GM23248 (cell line): ENCODE data around the gene ATXN7L1. TPM values are rescaled to one million over a fixed set of nuclear protein-coding genes. Genes with fewer than 3 reads are reported as not detected.

Experiments
- DNase-seq: peaks from one replicate; pipeline ENCODE4 v3.0.0-alpha.2; 2015
- H2AFZ ChIP-seq: fragments of 200-600 bp; sonication (generic); 2 replicates; pipeline ENCODE4 v1.6.1; 2016; ENCODE audit warnings: antibody characterized with exemption
- H3F3A ChIP-seq: fragments of 200-600 bp; sonication (generic); 2 replicates; pipeline ENCODE4 v1.6.1; 2016; ENCODE audit warnings: mild to moderate bottlenecking, antibody characterized with exemption, mixed run types; ENCODE audit not compliant: insufficient read depth
- H3K27ac ChIP-seq: fragments of 200-600 bp; sonication (generic); 2 replicates; pipeline ENCODE4 v1.5.1; 2016; ENCODE audit warnings: mild to moderate bottlenecking
- H3K27me3 ChIP-seq: fragments of 200-600 bp; sonication (generic); replicated peaks from 2 replicates; pipeline ENCODE4 v1.6.1; 2016; ENCODE audit warnings: mild to moderate bottlenecking; ENCODE audit not compliant: insufficient read depth
- H3K36me3 ChIP-seq: fragments of 200-600 bp; sonication (generic); 2 replicates; pipeline ENCODE4 v1.6.1; 2016; ENCODE audit warnings: low read depth, mild to moderate bottlenecking
- H3K4me1 ChIP-seq: fragments of 200-600 bp; sonication (generic); 2 replicates; pipeline ENCODE4 v1.6.1; 2016; ENCODE audit warnings: mild to moderate bottlenecking; ENCODE audit not compliant: insufficient read depth
- H3K4me2 ChIP-seq: fragments of 200-600 bp; sonication (generic); one replicate; pipeline ENCODE4 v1.6.1; 2016; ENCODE audit warnings: mild to moderate bottlenecking; ENCODE audit not compliant: unreplicated experiment
- H3K4me3 ChIP-seq: fragments of 200-600 bp; sonication (generic); 2 replicates; pipeline ENCODE4 v1.5.1; 2016; ENCODE audit warnings: mild to moderate bottlenecking
- H3K79me2 ChIP-seq: fragments of 200-600 bp; sonication (generic); 2 replicates; pipeline ENCODE4 v1.6.1; 2016; ENCODE audit warnings: mild to moderate bottlenecking; ENCODE audit not compliant: insufficient read depth
- H3K9ac ChIP-seq: fragments of 200-600 bp; sonication (generic); 2 replicates; pipeline ENCODE4 v1.6.1; 2016; ENCODE audit warnings: mild to moderate bottlenecking
- H3K9me2 ChIP-seq: fragments of 200-600 bp; sonication (generic); 2 replicates; pipeline ENCODE4 v1.6.1; 2016; ENCODE audit warnings: mixed run types, mild to moderate bottlenecking, moderate library complexity; ENCODE audit not compliant: insufficient read depth
- H3K9me3 ChIP-seq: fragments of 200-600 bp; sonication (generic); one replicate; pipeline ENCODE4 v1.6.1; 2017; ENCODE audit warnings: low read depth
- H4K20me1 ChIP-seq: fragments of 200-600 bp; sonication (generic); 2 replicates; pipeline ENCODE4 v1.6.0; 2016; ENCODE audit not compliant: insufficient read depth
- EZH2 ChIP-seq: fragments of 200-600 bp; sonication (generic); IDR thresholded peaks from 2 replicates; pipeline ENCODE4 v1.6.1; 2018; ENCODE audit warnings: antibody characterized with exemption, mild to moderate bottlenecking; ENCODE audit not compliant: insufficient read depth, poor library complexity, severe bottlenecking
- EZH2phosphoT487 ChIP-seq: fragments of 200-600 bp; sonication (generic); IDR thresholded peaks from 2 replicates; pipeline ENCODE4 v1.6.1; 2018; ENCODE audit warnings: antibody characterized with exemption, moderate library complexity, mild to moderate bottlenecking, low read depth; ENCODE audit not compliant: insufficient read depth
- WGBS, 2 experiments: methylation state at CpG; one replicate each; pipeline ENCODE4 v1.1.6; 2015 to 2017; ENCODE audit warnings: low lambda C conversion rate in 2 of 2, low coverage in 1 of 2; ENCODE audit errors: missing lambda C conversion rate in 2 of 2; 5-methylcytosine and 5-hydroxymethylcytosine counted together
- in situ Hi-C: fragments of 300-500 bp; cut with MboI; formaldehyde crosslinking; loops from 2 replicates; pipeline ENCODE4 v1.15.0; 2020
- polyA plus RNA-seq: library from polyadenylated mRNA; unstranded; fragments of >200 nt; fragmentation: Nextera tagmentation; extraction: Ambion mirVana; gene quantifications from 2 replicates; pipeline ENCODE4 v1.2.1, GENCODE V29; 2016
- total RNA-seq: library from RNA; depleted of rRNA; stranded (reverse); fragments of >200 nt; shearing (Covaris generic); gene quantifications from 2 replicates; pipeline ENCODE4 v1.2.3, GENCODE V29; 2014

The ATXN7L1 gene
- total and polyA plus RNA-seq, 2 experiments from 2014 or later = 3.7 to 4.5 TPM

DNA sequence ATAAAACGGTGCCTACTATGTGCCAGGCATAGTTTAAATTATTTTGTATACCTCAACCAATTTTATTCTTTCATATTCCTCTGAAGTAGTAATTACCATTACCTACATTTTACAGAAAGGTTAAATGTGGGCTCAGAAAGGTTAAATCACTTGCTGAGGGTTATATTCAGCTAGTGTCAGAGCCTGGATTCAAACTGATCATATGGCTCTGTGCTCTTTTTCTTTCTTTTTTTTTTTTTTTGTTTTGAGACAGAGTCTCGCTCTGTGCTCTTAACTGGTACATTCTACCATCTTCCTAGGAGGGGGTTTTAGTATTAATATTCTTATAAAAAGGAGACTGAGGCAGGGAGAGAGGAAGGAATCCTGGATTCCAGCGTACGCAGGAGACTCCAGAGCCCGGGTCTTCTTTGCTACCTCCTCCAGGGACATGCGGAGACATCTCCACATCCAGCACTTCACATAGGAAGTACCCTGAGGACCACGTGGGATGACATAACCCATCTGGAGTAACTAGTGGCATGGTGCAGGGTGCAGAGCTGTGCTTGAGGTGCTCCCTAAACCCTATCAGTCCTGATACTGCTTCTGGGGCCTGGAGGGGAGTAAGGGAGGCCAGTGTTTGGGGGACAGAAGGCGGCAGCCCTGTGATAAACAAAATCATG lies 29.6 kb upstream of the ATXN7L1 start:
- Histone ChIP-seq H3K4me2 (no peak overlapping the region), H3F3A (no peaks in the 10 kb centered on the region), H3K27me3 (no peaks in the 10 kb centered on the region), H3K9ac (no peak overlapping the region), H3K9me2 (no peaks in the 10 kb centered on the region), H3K79me2 (no peaks in the 10 kb centered on the region), H3K36me3 (peaks cover 3% of the 10 kb centered on the region; the same call in 1 of the 2 replicates), H3K4me1 (no peaks in the 10 kb centered on the region), H2AFZ (no peak overlapping the region), H4K20me1 (no peaks in the 10 kb centered on the region), H3K9me3 (no peaks in the 10 kb centered on the region), H3K27ac (no peak overlapping the region), H3K4me3 (no peak overlapping the region)
- DNase-seq = no peak
- TF ChIP-seq EZH2 (no peak), EZH2phosphoT487 (no peak)
- in situ Hi-C loops = no loop called here
- 75 to 77% methylated on average over 8 of the region's 8 CpGs for WGBS, 2 experiments

DNA sequence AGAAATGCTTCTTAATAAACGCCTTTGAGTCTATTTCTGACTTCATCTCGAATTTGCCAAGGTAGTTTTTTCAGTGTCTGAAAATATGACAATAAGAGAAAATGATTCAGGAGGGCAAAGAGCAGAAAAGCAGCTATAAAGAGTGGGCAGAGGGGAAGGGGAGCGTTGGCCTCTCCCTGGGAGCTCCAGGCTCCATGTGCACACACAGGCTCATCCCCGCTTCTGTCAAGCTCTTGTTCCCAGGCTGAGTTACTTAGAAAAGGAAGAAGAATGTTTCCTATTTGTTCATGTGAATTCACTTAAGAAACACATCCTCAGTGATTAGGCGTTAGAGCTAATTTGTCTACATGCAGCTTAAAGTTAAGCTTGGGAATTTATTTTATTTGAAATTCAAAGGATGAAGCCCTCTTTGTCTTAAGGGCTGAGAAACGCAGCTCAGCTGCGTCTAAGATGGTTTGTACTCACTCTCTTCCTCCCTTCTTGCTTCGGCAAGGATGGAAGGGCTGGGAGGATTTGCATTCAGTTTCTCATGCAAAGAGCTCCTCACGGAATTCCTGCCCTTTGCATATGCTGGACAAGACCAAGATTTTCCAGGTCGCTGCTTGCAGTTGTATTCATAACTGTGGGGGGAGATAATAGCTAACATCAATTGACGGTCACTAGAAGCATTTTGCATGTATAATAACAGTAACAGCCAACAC lies 29.0 kb upstream of the ATXN7L1 start:
- TF ChIP-seq EZH2 = no peak
- TF ChIP-seq EZH2phosphoT487 = no peak
- no peaks in the 10 kb centered on the region for H3K9me3 ChIP-seq
- no peaks in the 10 kb centered on the region for H4K20me1 ChIP-seq
- no peak overlapping the region for H3K27ac ChIP-seq
- no peaks in the 10 kb centered on the region for H3K27me3 ChIP-seq
- H3F3A ChIP-seq = no peaks in the 10 kb centered on the region
- H3K9me2 ChIP-seq = no peaks in the 10 kb centered on the region
- H3K4me3 ChIP-seq = no peak overlapping the region
- 81 to 83% methylated on average over 11 of the region's 11 CpGs for WGBS, 2 experiments
- H3K36me3 ChIP-seq = no peaks in the 10 kb centered on the region
- DNase-seq = no peak
- no peaks in the 10 kb centered on the region for H3K79me2 ChIP-seq
- H3K9ac ChIP-seq = no peak overlapping the region
- H3K4me1 ChIP-seq = no peaks in the 10 kb centered on the region
- no peak overlapping the region for H2AFZ ChIP-seq
- in situ Hi-C loops = no loop called here
- H3K4me2 ChIP-seq = no peak overlapping the region

DNA sequence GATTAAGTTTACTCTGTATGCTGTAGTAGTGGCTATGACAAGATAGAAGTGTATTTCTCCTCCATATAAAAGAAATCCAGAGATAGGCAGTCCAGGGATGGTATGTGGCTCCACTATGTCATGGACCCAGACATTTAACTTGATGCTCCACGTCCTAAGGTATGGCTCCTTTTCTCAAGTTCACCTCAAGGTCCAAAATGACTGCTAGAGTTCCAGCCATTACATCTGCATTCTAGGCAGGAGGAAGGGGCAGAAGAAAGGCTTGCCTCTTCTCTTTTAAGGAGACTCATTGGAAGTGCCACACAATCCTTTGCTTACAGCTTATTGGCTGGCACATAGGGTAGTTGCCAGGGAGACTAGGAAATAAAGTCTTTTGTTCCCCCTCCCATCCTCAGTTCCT lies 27.7 kb upstream of the ATXN7L1 start:
- H3K4me2 ChIP-seq = no peak overlapping the region
- TF ChIP-seq EZH2phosphoT487 = no peak
- TF ChIP-seq EZH2 = no peak
- H3K9me3 ChIP-seq = no peaks in the 10 kb centered on the region
- H4K20me1 ChIP-seq = no peaks in the 10 kb centered on the region
- in situ Hi-C loops = no loop called here
- no peaks in the 10 kb centered on the region for H3F3A ChIP-seq
- no peaks in the 10 kb centered on the region for H3K36me3 ChIP-seq
- no peak for DNase-seq
- H3K9me2 ChIP-seq = no peaks in the 10 kb centered on the region
- no peaks in the 10 kb centered on the region for H3K79me2 ChIP-seq
- WGBS, 2 experiments = 95 to 100% methylated on average over 1 of the region's 1 CpG
- H3K9ac ChIP-seq = no peak overlapping the region
- no peak overlapping the region for H3K27ac ChIP-seq
- H3K27me3 ChIP-seq = no peaks in the 10 kb centered on the region
- H3K4me1 ChIP-seq = no peaks in the 10 kb centered on the region
- no peak overlapping the region for H2AFZ ChIP-seq
- no peak overlapping the region for H3K4me3 ChIP-seq

DNA sequence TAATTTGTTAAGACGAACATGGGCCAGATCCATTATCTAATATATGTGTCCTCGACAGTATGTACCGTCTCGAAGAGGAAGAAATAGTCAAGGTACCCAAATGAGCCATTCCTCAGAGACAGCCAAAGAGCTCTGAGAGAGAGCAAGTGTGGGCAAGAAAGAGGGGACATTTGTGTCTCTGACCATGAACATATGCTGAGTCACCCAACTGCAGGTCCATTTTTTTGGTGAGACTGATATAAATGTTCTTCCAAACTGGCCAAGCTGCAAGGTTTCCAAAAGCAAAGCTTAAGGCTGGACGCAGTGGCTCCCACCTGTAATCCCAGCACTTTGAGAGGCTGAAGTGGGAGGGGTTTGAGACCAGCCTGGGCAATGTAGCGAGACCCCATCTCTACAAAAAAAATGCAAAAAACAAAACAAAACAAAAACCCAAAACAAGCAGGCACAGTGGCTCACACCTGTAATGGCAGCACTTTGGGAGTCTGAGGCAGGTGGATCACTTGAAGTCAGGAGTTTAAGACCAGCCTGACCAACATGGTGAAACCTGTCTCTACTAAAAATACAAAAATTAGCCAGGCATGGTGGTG lies 26.0 kb upstream of the ATXN7L1 start:
- in situ Hi-C loops = no loop called here
- no peak for TF ChIP-seq EZH2phosphoT487
- no peak for TF ChIP-seq EZH2
- Histone ChIP-seq H3K4me3 (no peak overlapping the region), H3K4me2 (no peak overlapping the region), H3F3A (no peaks in the 10 kb centered on the region), H3K36me3 (no peaks in the 10 kb centered on the region), H3K9me3 (no peaks in the 10 kb centered on the region), H3K27ac (no peak overlapping the region), H3K79me2 (no peaks in the 10 kb centered on the region), H4K20me1 (no peaks in the 10 kb centered on the region), H3K9ac (no peak overlapping the region), H2AFZ (no peak overlapping the region), H3K9me2 (no peaks in the 10 kb centered on the region), H3K27me3 (no peaks in the 10 kb centered on the region), H3K4me1 (no peaks in the 10 kb centered on the region)
- WGBS, 2 experiments = 96 to 97% methylated on average over 6 of the region's 6 CpGs
- DNase-seq = no peak
